Lung (tissue), 12 donors: ENCODE measurements around the gene MEF2D. TPM values are rescaled to one million over a fixed set of nuclear protein-coding genes. Genes with fewer than 3 reads are reported as not detected.

ENCODE experiments used
- ATAC-seq: fragments of 200-7000 bp; cut with Tn5 transposase; one replicate; pipeline ENCODE4 v1.9.1; 2020; ENCODE audit warnings: moderate number of reproducible peaks; ENCODE audit not compliant: insufficient read depth, low FRiP score
- DNase-seq, 3 donors: peaks; one replicate each; pipeline ENCODE4 v3.0.0-alpha.2; 2013 to 2017
- H3K27ac ChIP-seq, 2 donors: one replicate each; pipeline ENCODE4 v1.5.1; 2013; ENCODE audit warnings: mild to moderate bottlenecking in 2 of 2, moderate library complexity in 2 of 2, control low read depth in 1 of 2, inconsistent platforms in 1 of 2, low read depth in 1 of 2, low read length in 1 of 2
- H3K27me3 ChIP-seq, 3 donors: one replicate each; pipeline ENCODE4 v1.5.1; 2013; ENCODE audit warnings: low read length in 2 of 3; ENCODE audit not compliant: control insufficient read depth in 3 of 3, insufficient read depth in 3 of 3
- H3K36me3 ChIP-seq, 4 donors: one replicate each; pipeline ENCODE4 v1.5.1; 2013; ENCODE audit warnings: low read length in 4 of 4, mild to moderate bottlenecking in 1 of 4, moderate library complexity in 1 of 4; ENCODE audit not compliant: control insufficient read depth in 4 of 4, insufficient read depth in 4 of 4
- H3K4me1 ChIP-seq, 5 donors: one replicate each; pipeline ENCODE4 v1.5.1; 2013; ENCODE audit warnings: low read length in 5 of 5, mild to moderate bottlenecking in 2 of 5, moderate library complexity in 1 of 5; ENCODE audit not compliant: control insufficient read depth in 5 of 5, insufficient read depth in 5 of 5
- H3K4me3 ChIP-seq: one replicate; pipeline ENCODE4 v1.5.1; 2013; ENCODE audit warnings: mild to moderate bottlenecking, control low read depth, moderate library complexity
- H3K9ac ChIP-seq, 2 donors: one replicate each; pipeline ENCODE4 v1.5.1; 2013; ENCODE audit warnings: low read length in 2 of 2, control low read depth in 1 of 2; ENCODE audit not compliant: insufficient read depth in 1 of 2
- H3K9me3 ChIP-seq, 4 donors: one replicate each; pipeline ENCODE4 v1.5.1; 2013; ENCODE audit warnings: low read length in 3 of 4, mild to moderate bottlenecking in 1 of 4, moderate library complexity in 1 of 4; ENCODE audit not compliant: control insufficient read depth in 4 of 4, insufficient read depth in 3 of 4
- CTCF ChIP-seq: IDR thresholded peaks from 2 replicates; pipeline ENCODE4 v1.5.1; 2012; ENCODE audit warnings: mild to moderate bottlenecking; ENCODE audit errors: control extremely low read depth, extremely low read depth
- WGBS, 2 donors: extraction: QIAGEN DNeasy Blood & Tissue Kit; methylation state at CpG; one replicate each; pipeline ENCODE4 v1.1.7; 2013; 5-methylcytosine and 5-hydroxymethylcytosine counted together
- polyA plus RNA-seq, 2 donors: library from polyadenylated mRNA; stranded (reverse); fragments of 200-250 nt; gene quantifications; one replicate each; pipeline ENCODE4 v1.2.1, GENCODE V29; 2013
- total RNA-seq, 2 donors: library from RNA; depleted of rRNA in 1 of 2; stranded (reverse); fragments of >200 nt in 1 of 2; gene quantifications; one replicate each; pipeline ENCODE4 v1.2.1, GENCODE V29; 2014 to 2021
- donor health status: control.
- donor health status: control.
- donor health status: Bipolar disorder and iron deficiency.
- donor health status: healthy.
- donor health status: DM: yes; HTN: yes; CAD: no.

MEF2D gene
- total and polyA plus RNA-seq, 4 donors: 23.0 to 52.5 (median 23.1) TPM

GRCh38 chr1:156549390-156549789 is 48.8 kb upstream of the MEF2D start:
- Histone ChIP-seq H3K27ac (no peak overlapping the region), H3K27me3 (no peaks in the 10 kb centered on the region), H3K4me1 (no peaks in the 10 kb centered on the region), H3K36me3 (peaks cover 0 to 6% (median 0%) of the 10 kb centered on the region in 4 donors), H3K4me3 (no peak overlapping the region), H3K9ac (no peak overlapping the region), H3K9me3 (no peaks in the 10 kb centered on the region)
- ATAC-seq (no peak), DNase-seq (no peak)
- no peak for TF ChIP-seq CTCF
- 75 to 82% methylated on average over 2 of the region's 2 CpGs for whole genome bisulfite sequencing, 2 donors

- ATAC-seq: no peak
- H3K27me3 ChIP-seq: no peaks in the 10 kb centered on the region
- WGBS, 2 donors: 94 to 96% methylated on average over 9 of the region's 9 CpGs
Observed at GRCh38 chr1:156547982-156548381, 47.4 kb upstream of the MEF2D start.

GRCh38 chr1:156547434-156547833 is 46.9 kb upstream of the MEF2D start:
- no peak overlapping the region for H3K9ac ChIP-seq
- ATAC-seq: no peak
- H3K9me3 ChIP-seq: no peaks in the 10 kb centered on the region
- WGBS, 2 donors: 95 to 96% methylated on average over 4 of the region's 4 CpGs
- no peak overlapping the region for H3K27ac ChIP-seq
- H3K4me1 ChIP-seq: no peaks in the 10 kb centered on the region
- no peak overlapping the region for H3K4me3 ChIP-seq
- no peak for TF ChIP-seq CTCF
- H3K36me3 ChIP-seq: peaks cover 0 to 6% (median 0%) of the 10 kb centered on the region in 4 donors
- DNase-seq: no peak
- no peaks in the 10 kb centered on the region for H3K27me3 ChIP-seq

More at GRCh38 chr1:156547982-156548381, 47.4 kb upstream of the MEF2D start:
- H3K27ac ChIP-seq: no peak overlapping the region
- H3K9ac ChIP-seq: no peak overlapping the region
- TF ChIP-seq CTCF: no peak
- H3K4me3 ChIP-seq: no peak overlapping the region
- H3K36me3 ChIP-seq: peaks cover 0 to 6% (median 0%) of the 10 kb centered on the region in 4 donors
- H3K9me3 ChIP-seq: no peaks in the 10 kb centered on the region
- no peaks in the 10 kb centered on the region for H3K4me1 ChIP-seq
- DNase-seq: no peak

- ATAC-seq: no peak
- peaks cover 0 to 6% (median 0%) of the 10 kb centered on the region in 4 donors for H3K36me3 ChIP-seq
- H3K27me3 ChIP-seq: no peaks in the 10 kb centered on the region
- no peak overlapping the region for H3K4me3 ChIP-seq
- no peak overlapping the region for H3K27ac ChIP-seq
- no peaks in the 10 kb centered on the region for H3K9me3 ChIP-seq
- H3K9ac ChIP-seq: no peak overlapping the region
- no peak for DNase-seq
- H3K4me1 ChIP-seq: no peaks in the 10 kb centered on the region
- 79 to 98% methylated on average over 3 of the region's 3 CpGs for WGBS, 2 donors
- TF ChIP-seq CTCF: no peak
Observed at GRCh38 chr1:156546267-156546666, 45.7 kb upstream of the MEF2D start.
